ENCODE data around the gene TMEM131. TPM values are rescaled to one million over a fixed set of nuclear protein-coding genes. Genes with fewer than 3 reads are reported as not detected.
A peak's percentile ranks its signal among the peaks of the same experiment; 100 is the strongest.

TMEM131 gene
- total RNA-seq, 5 donors from 2014 or later (not counting 1 experiment from before 2014, with no cell fraction given): 39.3 to 43.9 (median 41.1) TPM

DNA sequence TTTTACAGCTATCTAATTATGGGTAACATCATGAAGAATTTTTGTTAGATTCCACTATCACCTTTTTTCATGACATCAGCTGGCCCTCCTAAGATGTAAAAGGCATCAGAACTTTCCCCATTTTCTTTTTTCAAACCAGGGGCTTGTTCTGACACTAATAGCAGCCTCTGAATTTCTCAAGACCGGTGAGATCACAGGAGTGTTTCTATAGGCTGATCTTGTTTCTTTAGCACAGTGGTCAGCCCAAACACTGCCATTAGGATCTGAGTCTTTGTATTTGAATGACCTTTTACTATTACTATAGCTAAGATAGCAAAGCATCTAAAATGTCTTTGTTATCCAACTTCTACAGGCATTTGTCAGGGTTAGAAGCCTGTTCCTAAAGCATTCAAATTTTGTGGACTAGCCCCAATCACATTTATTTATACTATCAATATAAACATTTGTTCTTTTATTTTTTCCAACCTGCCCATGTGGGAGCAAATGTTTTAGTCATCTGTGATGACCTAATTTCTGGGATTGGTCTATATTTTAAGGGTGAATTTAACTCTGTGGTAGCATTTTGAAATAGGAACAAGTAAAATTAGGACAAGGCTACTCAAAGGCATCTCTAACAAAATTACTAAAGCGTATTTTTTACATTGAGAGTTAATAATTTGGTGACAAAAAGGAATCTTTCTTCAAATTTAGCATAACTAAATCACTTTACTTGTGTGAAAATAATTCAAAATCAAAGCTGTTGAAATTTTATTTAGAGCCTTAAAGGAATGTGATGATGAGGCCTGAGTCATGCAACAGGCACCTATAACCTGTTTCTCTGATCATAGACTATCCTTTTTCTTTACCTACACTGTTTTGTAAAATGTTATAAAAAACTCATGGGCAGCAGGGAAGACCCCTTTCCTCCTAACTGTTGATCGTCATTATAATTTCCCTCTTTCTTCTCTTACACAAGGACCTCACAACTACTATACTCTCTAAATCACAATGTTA, 243.1 kb downstream of the TMEM131 start:
- H3K9me3 ChIP-seq: no peaks in the 10 kb centered on the region
- Mint-ChIP-seq H3K9me3 (no peaks in the 10 kb centered on the region), H3K27me3 (no peaks in the 10 kb centered on the region), H3K4me3 (no peak overlapping the region), H3K4me1 (peaks cover 10 to 15% (median 13%) of the 10 kb centered on the region in 3 donors), H3K27ac (peak overlapping the region in 1 of 2 donors; percentile 8), H3K36me3 (peaks cover 15% of the 10 kb centered on the region)
- H3K4me1 ChIP-seq (ENCODE audit: control insufficient read depth in 1 of 2, extremely low read depth in 1 of 2, insufficient read depth in 2 of 2, low read length in 2 of 2): peaks cover 2 to 11% of the 10 kb centered on the region in 2 experiments
- H3K4me3 ChIP-seq (ENCODE audit: control insufficient read depth in 1 of 2, extremely low read depth in 1 of 2, low read length in 1 of 2): no peak overlapping the region
- ATAC-seq (replicated peaks in 1 of 4) (no peak), DNase-seq (no peak)
- H3K36me3 ChIP-seq (ENCODE audit: control insufficient read depth in 2 of 2, extremely low read depth in 1 of 2, insufficient read depth in 1 of 2, low read length in 1 of 2): peaks cover 5 to 26% of the 10 kb centered on the region in 2 donors
- no peak overlapping the region for H3K27ac ChIP-seq (ENCODE audit: low read length)
- no peaks in the 10 kb centered on the region for H3K27me3 ChIP-seq (replicated peaks in 1 of 2; ENCODE audit: control insufficient read depth in 2 of 2, extremely low read depth in 1 of 2, insufficient read depth in 2 of 2, low read length in 1 of 2)
- CTCF ChIA-PET: interaction anchor here in 1 of 2 donors (1.2 kb wide), 1 partner anchor 55 kb away, joined by 4 read pairs; no protein-coding TSS in a partner anchor
- WGBS (ENCODE audit: insufficient coverage): no CpG with 5 or more reads among the region's 3 CpGs
- POLR2A ChIA-PET: no interaction called here

DNA sequence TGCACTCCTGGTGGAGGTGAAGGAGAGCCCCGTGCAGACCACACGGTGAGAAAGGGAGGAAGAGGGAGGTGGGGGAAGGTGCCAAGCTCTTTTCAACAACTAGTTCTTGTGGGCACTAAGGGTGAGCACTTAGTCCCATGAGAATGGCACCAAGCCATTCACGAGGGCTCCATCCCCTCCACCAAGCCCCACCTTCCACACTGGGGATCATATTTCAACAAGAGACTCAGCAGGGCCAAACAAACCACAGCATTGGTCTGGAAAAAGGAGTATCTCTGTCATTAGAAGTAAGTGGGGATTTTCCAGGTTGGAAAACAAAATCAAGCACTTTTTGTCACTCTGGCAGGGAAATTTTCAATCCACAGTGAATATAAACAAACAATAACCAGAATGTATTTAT, 244.0 kb downstream of the TMEM131 start:
- no peak for ATAC-seq (replicated peaks in 1 of 4)
- no peak overlapping the region for H3K27ac Mint-ChIP-seq
- H3K4me3 Mint-ChIP-seq: no peak overlapping the region
- H3K36me3 Mint-ChIP-seq: peaks cover 10% of the 10 kb centered on the region
- Histone ChIP-seq H3K36me3 (ENCODE audit: control insufficient read depth in 2 of 2, extremely low read depth in 1 of 2, insufficient read depth in 1 of 2, low read length in 1 of 2) (peaks cover under 1 to 18% of the 10 kb centered on the region in 2 donors), H3K4me1 (ENCODE audit: control insufficient read depth in 1 of 2, extremely low read depth in 1 of 2, insufficient read depth in 2 of 2, low read length in 2 of 2) (peaks cover 2 to 17% of the 10 kb centered on the region in 2 experiments), H3K27me3 (replicated peaks in 1 of 2; ENCODE audit: control insufficient read depth in 2 of 2, extremely low read depth in 1 of 2, insufficient read depth in 2 of 2, low read length in 1 of 2) (no peaks in the 10 kb centered on the region), H3K4me3 (ENCODE audit: control insufficient read depth in 1 of 2, extremely low read depth in 1 of 2, low read length in 1 of 2) (no peak overlapping the region), H3K27ac (ENCODE audit: low read length) (no peak overlapping the region), H3K9me3 (no peaks in the 10 kb centered on the region)
- WGBS (ENCODE audit: insufficient coverage): no CpG with 5 or more reads among the region's 3 CpGs
- CTCF ChIA-PET: interaction anchor here in 1 of 2 donors (1.2 to 1.5 kb wide), 2 partner anchors 52 to 54 kb away, joined by 3 to 4 read pairs; no protein-coding TSS in a partner anchor
- POLR2A ChIA-PET: no interaction called here
- no peaks in the 10 kb centered on the region for H3K9me3 Mint-ChIP-seq
- H3K4me1 Mint-ChIP-seq: peaks cover 18 to 22% (median 21%) of the 10 kb centered on the region in 3 donors
- no peak for DNase-seq
- H3K27me3 Mint-ChIP-seq: no peaks in the 10 kb centered on the region

DNA sequence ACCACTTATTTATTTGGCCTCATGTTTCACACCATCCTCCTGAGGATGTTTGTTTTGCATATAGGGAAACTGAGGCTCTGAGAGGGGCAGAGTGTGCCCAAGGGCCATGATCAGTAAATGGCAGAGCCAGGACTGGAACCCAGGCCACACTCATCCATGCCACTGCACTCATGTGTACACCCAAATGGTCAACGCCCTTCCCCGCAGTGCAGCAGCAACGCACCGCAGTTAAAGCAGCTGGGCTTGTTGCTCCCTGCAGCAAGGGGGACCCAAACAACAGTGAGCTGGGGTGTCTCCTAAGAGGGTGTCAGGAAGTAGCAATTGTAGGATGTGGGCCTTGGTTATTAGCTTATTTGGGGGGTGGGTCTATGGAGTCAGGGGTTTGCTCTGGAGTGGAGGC, 245.7 kb downstream of the TMEM131 start:
- no peak for ATAC-seq (replicated peaks in 1 of 4)
- no peaks in the 10 kb centered on the region for H3K27me3 ChIP-seq (replicated peaks in 1 of 2; ENCODE audit: control insufficient read depth in 2 of 2, extremely low read depth in 1 of 2, insufficient read depth in 2 of 2, low read length in 1 of 2)
- ChIA-PET POLR2A (interaction anchor here in 1 of 2 donors (0.8 kb wide), 1 partner anchor 1460 kb away, joined by 3 read pairs; no protein-coding TSS in a partner anchor), CTCF (interaction anchor here (0.5 to 1.5 kb wide), 3 partner anchors 17 to 50 kb away, joined by 3 read pairs; no protein-coding TSS in a partner anchor)
- Mint-ChIP-seq H3K4me3 (no peak overlapping the region), H3K27ac (no peak overlapping the region), H3K9me3 (no peaks in the 10 kb centered on the region), H3K27me3 (no peaks in the 10 kb centered on the region), H3K4me1 (peaks cover 34 to 40% (median 37%) of the 10 kb centered on the region in 3 donors), H3K36me3 (peaks cover 6% of the 10 kb centered on the region)
- H3K36me3 ChIP-seq (ENCODE audit: control insufficient read depth in 2 of 2, extremely low read depth in 1 of 2, insufficient read depth in 1 of 2, low read length in 1 of 2): peaks cover 0 to 5% of the 10 kb centered on the region in 2 donors
- no peak overlapping the region for H3K27ac ChIP-seq (ENCODE audit: low read length)
- peaks cover 7 to 28% of the 10 kb centered on the region in 2 experiments for H3K4me1 ChIP-seq (ENCODE audit: control insufficient read depth in 1 of 2, extremely low read depth in 1 of 2, insufficient read depth in 2 of 2, low read length in 2 of 2)
- DNase-seq: peak in 1 of 35 experiments; percentile 7
- no peaks in the 10 kb centered on the region for H3K9me3 ChIP-seq
- H3K4me3 ChIP-seq (ENCODE audit: control insufficient read depth in 1 of 2, extremely low read depth in 1 of 2, low read length in 1 of 2): no peak overlapping the region
- WGBS (ENCODE audit: insufficient coverage): 93% methylated on average over 4 of the region's 4 CpGs

- H3K36me3 Mint-ChIP-seq: peaks cover 4% of the 10 kb centered on the region
- 80% methylated on average over 4 of the region's 5 CpGs for WGBS (ENCODE audit: insufficient coverage)
- CTCF ChIA-PET: interaction anchor here (0.5 to 0.7 kb wide), 3 partner anchors 10 to 49 kb away, joined by 3 to 4 read pairs (median 3); no protein-coding TSS in a partner anchor
- peaks cover 0 to 1% of the 10 kb centered on the region in 2 donors for H3K36me3 ChIP-seq (ENCODE audit: control insufficient read depth in 2 of 2, extremely low read depth in 1 of 2, insufficient read depth in 1 of 2, low read length in 1 of 2)
- no peak overlapping the region for H3K4me3 Mint-ChIP-seq
- H3K4me1 Mint-ChIP-seq: peaks cover 37 to 42% (median 39%) of the 10 kb centered on the region in 3 donors
- DNase-seq: no peak
- H3K9me3 ChIP-seq: no peaks in the 10 kb centered on the region
- peaks cover 7 to 31% of the 10 kb centered on the region in 2 experiments for H3K4me1 ChIP-seq (ENCODE audit: control insufficient read depth in 1 of 2, extremely low read depth in 1 of 2, insufficient read depth in 2 of 2, low read length in 2 of 2)
- no peaks in the 10 kb centered on the region for H3K27me3 ChIP-seq (replicated peaks in 1 of 2; ENCODE audit: control insufficient read depth in 2 of 2, extremely low read depth in 1 of 2, insufficient read depth in 2 of 2, low read length in 1 of 2)
- H3K27me3 Mint-ChIP-seq: no peaks in the 10 kb centered on the region
- H3K4me3 ChIP-seq (ENCODE audit: control insufficient read depth in 1 of 2, extremely low read depth in 1 of 2, low read length in 1 of 2): no peak overlapping the region
- POLR2A ChIA-PET: no interaction called here
- ATAC-seq (replicated peaks in 1 of 4): no peak
- no peak overlapping the region for H3K27ac ChIP-seq (ENCODE audit: low read length)
- H3K27ac Mint-ChIP-seq: no peak overlapping the region
- no peaks in the 10 kb centered on the region for H3K9me3 Mint-ChIP-seq
These were observed 246.2 kb downstream of the TMEM131 start for GRCh38 chr2:97749581-97749980.

- ChIA-PET CTCF (interaction anchor here (0.7 to 2.0 kb wide), 8 partner anchors 8 to 1844 kb away, joined by 3 to 12 read pairs (median 6); no protein-coding TSS in a partner anchor), POLR2A (no interaction called here)
- 100% methylated on average over 2 of the region's 4 CpGs for WGBS (ENCODE audit: insufficient coverage)
- Histone ChIP-seq H3K9me3 (no peaks in the 10 kb centered on the region), H3K4me1 (ENCODE audit: control insufficient read depth in 1 of 2, extremely low read depth in 1 of 2, insufficient read depth in 2 of 2, low read length in 2 of 2) (peaks cover 7 to 48% of the 10 kb centered on the region in 2 experiments), H3K36me3 (ENCODE audit: control insufficient read depth in 2 of 2, extremely low read depth in 1 of 2, insufficient read depth in 1 of 2, low read length in 1 of 2) (no peaks in the 10 kb centered on the region), H3K27me3 (replicated peaks in 1 of 2; ENCODE audit: control insufficient read depth in 2 of 2, extremely low read depth in 1 of 2, insufficient read depth in 2 of 2, low read length in 1 of 2) (no peaks in the 10 kb centered on the region), H3K27ac (ENCODE audit: low read length) (no peak overlapping the region), H3K4me3 (ENCODE audit: control insufficient read depth in 1 of 2, extremely low read depth in 1 of 2, low read length in 1 of 2) (no peak overlapping the region)
- DNase-seq (no peak), ATAC-seq (replicated peaks in 1 of 4) (no peak)
- H3K27me3 Mint-ChIP-seq: no peaks in the 10 kb centered on the region
- no peaks in the 10 kb centered on the region for H3K9me3 Mint-ChIP-seq
- H3K4me3 Mint-ChIP-seq: no peak overlapping the region
- H3K36me3 Mint-ChIP-seq: peaks cover 7% of the 10 kb centered on the region
- peak overlapping the region; percentile 73 to 87 for H3K27ac Mint-ChIP-seq
- H3K4me1 Mint-ChIP-seq: peaks cover 54 to 61% (median 57%) of the 10 kb centered on the region in 3 donors
These were observed 248.0 kb downstream of the TMEM131 start for GRCh38 chr2:97747716-97748115.

DNA sequence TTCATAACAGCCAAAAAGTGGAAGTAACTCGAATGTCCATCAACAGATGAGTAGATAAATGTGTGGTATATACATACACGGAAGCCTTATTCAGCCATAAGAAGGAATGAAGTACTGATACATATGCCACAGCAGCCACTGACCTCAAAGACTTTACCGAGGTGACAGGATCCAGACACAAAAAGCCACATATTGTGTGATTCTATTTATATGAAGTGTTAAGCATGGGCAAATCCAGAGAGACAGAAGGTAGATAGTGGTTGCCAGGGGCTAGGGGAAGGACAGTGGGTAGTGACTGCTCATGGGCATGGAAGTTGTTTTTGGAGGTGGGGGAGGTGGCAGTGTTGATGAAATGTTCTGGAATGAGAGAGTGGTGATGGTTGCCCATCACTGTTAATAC, 248.5 kb downstream of the TMEM131 start:
- Mint-ChIP-seq H3K9me3 (no peaks in the 10 kb centered on the region), H3K4me1 (peaks cover 58 to 65% (median 61%) of the 10 kb centered on the region in 3 donors), H3K36me3 (peaks cover 7% of the 10 kb centered on the region), H3K27ac (peak overlapping the region; percentile 73 to 87), H3K27me3 (no peaks in the 10 kb centered on the region), H3K4me3 (no peak overlapping the region)
- DNase-seq (peak in 3 of 35 experiments; percentile 19 to 46 (median 20)), ATAC-seq (replicated peaks in 1 of 4) (no peak)
- no peaks in the 10 kb centered on the region for H3K27me3 ChIP-seq (replicated peaks in 1 of 2; ENCODE audit: control insufficient read depth in 2 of 2, extremely low read depth in 1 of 2, insufficient read depth in 2 of 2, low read length in 1 of 2)
- H3K9me3 ChIP-seq: no peaks in the 10 kb centered on the region
- WGBS (ENCODE audit: insufficient coverage): no CpG with 5 or more reads among the region's 3 CpGs
- ChIA-PET CTCF (interaction anchor here (0.7 to 2.0 kb wide), 4 partner anchors 47 to 1844 kb away, joined by 4 to 12 read pairs (median 6); no protein-coding TSS in a partner anchor), POLR2A (no interaction called here)
- H3K27ac ChIP-seq (ENCODE audit: low read length): peak overlapping the region; percentile 9
- H3K4me1 ChIP-seq (ENCODE audit: control insufficient read depth in 1 of 2, extremely low read depth in 1 of 2, insufficient read depth in 2 of 2, low read length in 2 of 2): peaks cover 9 to 53% of the 10 kb centered on the region in 2 experiments
- H3K4me3 ChIP-seq (ENCODE audit: control insufficient read depth in 1 of 2, extremely low read depth in 1 of 2, low read length in 1 of 2): no peak overlapping the region
- H3K36me3 ChIP-seq (ENCODE audit: control insufficient read depth in 2 of 2, extremely low read depth in 1 of 2, insufficient read depth in 1 of 2, low read length in 1 of 2): no peaks in the 10 kb centered on the region
